ENCODE results near the gene GUCA2A. TPM values are rescaled to one million over a fixed set of nuclear protein-coding genes. Genes with fewer than 3 reads are reported as not detected.

Gene GUCA2A
- total and polyA plus RNA-seq, 2 donors from 2014 or later, result not detected

DNA sequence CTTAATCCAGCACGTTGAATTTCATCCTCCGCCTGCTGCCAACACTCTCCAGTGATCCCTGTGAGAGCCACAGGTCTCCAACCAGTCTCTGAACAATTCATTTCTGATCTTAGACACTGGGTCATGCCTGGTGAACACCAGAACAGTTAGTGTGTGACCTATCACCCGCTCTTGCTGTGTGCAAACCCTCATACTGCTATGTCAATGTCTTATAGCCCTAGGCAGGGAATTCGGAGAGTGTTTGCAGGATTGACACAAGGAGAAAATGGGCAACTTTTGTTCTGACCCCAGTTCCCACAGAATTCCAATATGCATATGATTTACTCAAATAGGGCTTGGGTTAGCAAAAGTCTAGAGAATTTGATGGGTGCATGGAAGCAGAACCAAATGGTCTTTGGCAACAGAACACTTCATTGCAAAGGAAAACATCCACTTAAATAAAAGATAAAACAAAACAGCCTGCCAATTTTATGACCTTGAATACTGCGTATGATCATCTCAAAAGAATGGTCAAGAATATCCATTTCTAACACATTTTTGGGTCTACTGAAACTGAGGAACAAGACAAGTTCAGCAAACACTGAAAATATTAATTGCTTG, 34.4 kb downstream of the GUCA2A start:
- Histone ChIP-seq H3K4me1 (ENCODE audit: control insufficient read depth in 2 of 3, insufficient read depth in 2 of 3, low read depth in 1 of 3, low read length in 3 of 3) (no peaks in the 10 kb centered on the region), H3K4me3 (ENCODE audit: low read length in 3 of 3) (no peak overlapping the region), H3K9me3 (ENCODE audit: control insufficient read depth in 2 of 3, insufficient read depth in 1 of 3, low read length in 3 of 3) (no peaks in the 10 kb centered on the region), H3K9ac (ENCODE audit: low read length in 3 of 3) (no peak overlapping the region), H3K27me3 (ENCODE audit: control insufficient read depth, insufficient read depth, low read length) (no peaks in the 10 kb centered on the region), H3K36me3 (ENCODE audit: control insufficient read depth in 2 of 3, insufficient read depth in 3 of 3, low read length in 3 of 3) (no peaks in the 10 kb centered on the region), H3K27ac (ENCODE audit: low read depth in 2 of 2, low read length in 2 of 2) (no peak overlapping the region)
- FAIRE-seq, result no peak
- intact Hi-C loops (cut with DNase I), result no loop called here
- TF ChIP-seq, protein P1, sequence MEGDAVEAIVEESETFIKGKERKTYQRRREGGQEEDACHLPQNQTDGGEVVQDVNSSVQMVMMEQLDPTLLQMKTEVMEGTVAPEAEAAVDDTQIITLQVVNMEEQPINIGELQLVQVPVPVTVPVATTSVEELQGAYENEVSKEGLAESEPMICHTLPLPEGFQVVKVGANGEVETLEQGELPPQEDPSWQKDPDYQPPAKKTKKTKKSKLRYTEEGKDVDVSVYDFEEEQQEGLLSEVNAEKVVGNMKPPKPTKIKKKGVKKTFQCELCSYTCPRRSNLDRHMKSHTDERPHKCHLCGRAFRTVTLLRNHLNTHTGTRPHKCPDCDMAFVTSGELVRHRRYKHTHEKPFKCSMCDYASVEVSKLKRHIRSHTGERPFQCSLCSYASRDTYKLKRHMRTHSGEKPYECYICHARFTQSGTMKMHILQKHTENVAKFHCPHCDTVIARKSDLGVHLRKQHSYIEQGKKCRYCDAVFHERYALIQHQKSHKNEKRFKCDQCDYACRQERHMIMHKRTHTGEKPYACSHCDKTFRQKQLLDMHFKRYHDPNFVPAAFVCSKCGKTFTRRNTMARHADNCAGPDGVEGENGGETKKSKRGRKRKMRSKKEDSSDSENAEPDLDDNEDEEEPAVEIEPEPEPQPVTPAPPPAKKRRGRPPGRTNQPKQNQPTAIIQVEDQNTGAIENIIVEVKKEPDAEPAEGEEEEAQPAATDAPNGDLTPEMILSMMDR (IDR thresholded peaks at IDR 0.05; ENCODE audit: borderline replicate concordance, extremely low read depth, insufficient read depth), result no peak
- DNase-seq, result no peak

DNA sequence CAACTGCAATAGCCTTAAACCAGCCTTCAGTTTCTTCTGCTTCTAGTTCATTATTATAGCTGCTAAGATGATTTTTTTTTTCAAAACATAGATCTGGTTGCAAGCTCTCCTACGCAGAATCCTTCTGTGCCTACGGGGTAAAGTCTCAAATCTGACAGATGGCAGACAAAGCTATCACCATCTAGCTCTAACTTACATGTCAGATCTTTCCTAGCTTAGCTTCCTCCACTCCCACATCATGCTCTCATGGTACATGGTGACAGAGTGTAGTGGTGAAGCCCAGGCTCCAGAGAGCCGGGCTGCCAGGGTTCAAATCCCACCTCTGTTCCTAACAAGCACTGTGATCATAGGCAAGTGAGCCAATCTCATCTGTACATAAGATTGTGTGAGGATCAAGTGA, 35.6 kb downstream of the GUCA2A start:
- Histone ChIP-seq H3K9ac (ENCODE audit: low read length in 3 of 3) (no peak overlapping the region), H3K27me3 (ENCODE audit: control insufficient read depth, insufficient read depth, low read length) (no peaks in the 10 kb centered on the region), H3K4me3 (ENCODE audit: low read length in 3 of 3) (no peak overlapping the region), H3K9me3 (ENCODE audit: control insufficient read depth in 2 of 3, insufficient read depth in 1 of 3, low read length in 3 of 3) (no peaks in the 10 kb centered on the region), H3K27ac (ENCODE audit: low read depth in 2 of 2, low read length in 2 of 2) (no peak overlapping the region), H3K4me1 (ENCODE audit: control insufficient read depth in 2 of 3, insufficient read depth in 2 of 3, low read depth in 1 of 3, low read length in 3 of 3) (no peaks in the 10 kb centered on the region), H3K36me3 (ENCODE audit: control insufficient read depth in 2 of 3, insufficient read depth in 3 of 3, low read length in 3 of 3) (no peaks in the 10 kb centered on the region)
- intact Hi-C loops (cut with DNase I), result no loop called here
- TF ChIP-seq, protein P1 (IDR thresholded peaks at IDR 0.05; ENCODE audit: borderline replicate concordance, extremely low read depth, insufficient read depth), result no peak
- FAIRE-seq (no peak), DNase-seq (no peak)

DNA sequence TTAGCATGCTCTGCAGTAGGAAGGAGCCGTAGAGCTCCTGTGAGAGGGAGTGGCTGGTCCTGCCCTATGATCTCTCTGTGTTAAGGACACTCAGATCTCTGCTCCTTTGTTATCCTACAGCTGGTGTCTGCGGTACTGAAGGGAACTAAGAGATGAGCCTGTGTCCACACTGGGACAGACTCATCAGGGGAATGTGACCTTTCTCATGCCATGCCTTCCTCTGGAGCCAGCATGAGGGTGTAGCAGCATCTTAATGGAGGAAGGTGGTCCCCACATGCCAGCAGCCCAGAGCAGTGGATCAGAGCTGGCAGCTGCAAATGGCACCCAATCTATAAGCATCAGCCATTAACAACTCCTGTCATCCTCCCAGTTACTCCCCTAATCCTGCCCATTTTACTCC, 36.0 kb downstream of the GUCA2A start:
- intact Hi-C loops (cut with DNase I), result no loop called here
- Histone ChIP-seq H3K27ac (ENCODE audit: low read depth in 2 of 2, low read length in 2 of 2) (no peak overlapping the region), H3K27me3 (ENCODE audit: control insufficient read depth, insufficient read depth, low read length) (no peaks in the 10 kb centered on the region), H3K9ac (ENCODE audit: low read length in 3 of 3) (no peak overlapping the region), H3K9me3 (ENCODE audit: control insufficient read depth in 2 of 3, insufficient read depth in 1 of 3, low read length in 3 of 3) (no peaks in the 10 kb centered on the region), H3K36me3 (ENCODE audit: control insufficient read depth in 2 of 3, insufficient read depth in 3 of 3, low read length in 3 of 3) (no peaks in the 10 kb centered on the region), H3K4me3 (ENCODE audit: low read length in 3 of 3) (no peak overlapping the region), H3K4me1 (ENCODE audit: control insufficient read depth in 2 of 3, insufficient read depth in 2 of 3, low read depth in 1 of 3, low read length in 3 of 3) (no peaks in the 10 kb centered on the region)
- DNase-seq, result no peak
- no peak for FAIRE-seq
- TF ChIP-seq, protein P1 (IDR thresholded peaks at IDR 0.05; ENCODE audit: borderline replicate concordance, extremely low read depth, insufficient read depth), result no peak

DNA sequence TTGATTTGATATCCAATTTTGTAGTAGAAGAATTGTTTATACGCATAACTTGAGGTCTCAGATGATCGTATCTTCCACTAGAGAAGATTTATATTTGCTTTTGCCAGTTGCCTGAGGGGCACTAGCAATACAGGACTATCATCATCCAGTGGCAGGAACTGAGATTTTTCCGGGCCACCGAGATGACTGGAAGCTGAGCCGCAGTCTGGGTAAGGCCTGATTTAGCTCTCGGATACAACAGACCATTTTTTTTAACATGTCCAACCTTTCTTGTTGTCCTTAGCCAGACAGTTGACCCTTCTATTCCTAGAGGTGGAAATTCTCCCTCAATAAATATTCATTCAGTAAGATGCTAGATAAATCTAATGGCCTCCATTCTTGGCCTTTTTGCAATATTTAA, 36.8 kb downstream of the GUCA2A start:
- H3K4me3 ChIP-seq (ENCODE audit: low read length in 3 of 3), result no peak overlapping the region
- no peak for DNase-seq
- FAIRE-seq, result no peak
- H3K36me3 ChIP-seq (ENCODE audit: control insufficient read depth in 2 of 3, insufficient read depth in 3 of 3, low read length in 3 of 3), result no peaks in the 10 kb centered on the region
- no peak overlapping the region for H3K9ac ChIP-seq (ENCODE audit: low read length in 3 of 3)
- TF ChIP-seq, protein P1 (IDR thresholded peaks at IDR 0.05; ENCODE audit: borderline replicate concordance, extremely low read depth, insufficient read depth), result no peak
- no peaks in the 10 kb centered on the region for H3K9me3 ChIP-seq (ENCODE audit: control insufficient read depth in 2 of 3, insufficient read depth in 1 of 3, low read length in 3 of 3)
- no peak overlapping the region for H3K27ac ChIP-seq (ENCODE audit: low read depth in 2 of 2, low read length in 2 of 2)
- no peaks in the 10 kb centered on the region for H3K4me1 ChIP-seq (ENCODE audit: control insufficient read depth in 2 of 3, insufficient read depth in 2 of 3, low read depth in 1 of 3, low read length in 3 of 3)
- intact Hi-C loops (cut with DNase I), result no loop called here
- H3K27me3 ChIP-seq (ENCODE audit: control insufficient read depth, insufficient read depth, low read length), result no peaks in the 10 kb centered on the region

Measured in kidney (tissue), 14 donors.